ENCODE data around the gene SRGAP2C.
"Not testable (repeated sequence)": the region's sequence is repeated elsewhere in the genome, so short reads cannot be mapped to it uniquely, and the experiment has no call there.

DNA sequence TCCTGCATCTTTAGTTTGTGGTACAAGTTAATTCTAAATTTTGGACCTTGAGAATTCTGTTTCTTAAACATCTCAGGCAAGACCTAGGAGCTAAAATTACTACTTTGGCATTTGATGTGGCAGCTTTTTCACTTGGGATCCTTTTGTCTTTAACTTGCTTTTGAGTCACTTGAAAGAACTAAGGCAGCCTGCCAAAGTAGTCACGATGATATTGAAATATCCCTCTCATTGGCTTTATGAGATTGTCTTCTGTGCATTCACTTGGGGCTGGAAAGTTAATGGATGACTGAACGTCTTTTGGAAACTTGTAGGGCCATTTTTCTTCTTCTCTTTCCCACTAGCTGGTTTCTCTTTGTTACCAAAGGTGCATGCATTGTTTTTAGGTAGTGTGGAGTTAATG lies 90.7 kb downstream of the SRGAP2C start:
- TF ChIP-seq, protein P1, sequence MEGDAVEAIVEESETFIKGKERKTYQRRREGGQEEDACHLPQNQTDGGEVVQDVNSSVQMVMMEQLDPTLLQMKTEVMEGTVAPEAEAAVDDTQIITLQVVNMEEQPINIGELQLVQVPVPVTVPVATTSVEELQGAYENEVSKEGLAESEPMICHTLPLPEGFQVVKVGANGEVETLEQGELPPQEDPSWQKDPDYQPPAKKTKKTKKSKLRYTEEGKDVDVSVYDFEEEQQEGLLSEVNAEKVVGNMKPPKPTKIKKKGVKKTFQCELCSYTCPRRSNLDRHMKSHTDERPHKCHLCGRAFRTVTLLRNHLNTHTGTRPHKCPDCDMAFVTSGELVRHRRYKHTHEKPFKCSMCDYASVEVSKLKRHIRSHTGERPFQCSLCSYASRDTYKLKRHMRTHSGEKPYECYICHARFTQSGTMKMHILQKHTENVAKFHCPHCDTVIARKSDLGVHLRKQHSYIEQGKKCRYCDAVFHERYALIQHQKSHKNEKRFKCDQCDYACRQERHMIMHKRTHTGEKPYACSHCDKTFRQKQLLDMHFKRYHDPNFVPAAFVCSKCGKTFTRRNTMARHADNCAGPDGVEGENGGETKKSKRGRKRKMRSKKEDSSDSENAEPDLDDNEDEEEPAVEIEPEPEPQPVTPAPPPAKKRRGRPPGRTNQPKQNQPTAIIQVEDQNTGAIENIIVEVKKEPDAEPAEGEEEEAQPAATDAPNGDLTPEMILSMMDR (IDR thresholded peaks at IDR 0.05), result not testable (repeated sequence)
- not testable (repeated sequence) for TF ChIP-seq POLR2A (IDR thresholded peaks at IDR 0.05; ENCODE audit: low read depth); POLR2AphosphoS5 (IDR thresholded peaks at IDR 0.05)

Data from esophagus muscularis mucosa (tissue), 3 donors.